Glutamatergic neuron (in vitro differentiated cells): ENCODE measurements around the gene RGPD4. TPM values are rescaled to one million over a fixed set of nuclear protein-coding genes. Genes with fewer than 3 reads are reported as not detected.
A peak's percentile ranks its signal among the peaks of the same experiment; 100 is the strongest.

Source experiments
- DNase-seq: peaks from one replicate; pipeline ENCODE4 v3.0.0; 2022
- H3K27ac Mint-ChIP-seq: one replicate; pipeline ENCODE4 v1.8.0; 2020; ENCODE audit warnings: mild to moderate bottlenecking, mixed read lengths, inconsistent platforms; ENCODE audit not compliant: unreplicated experiment
- H3K27me3 Mint-ChIP-seq: one replicate; pipeline ENCODE4 v1.8.0; 2020; ENCODE audit warnings: mild to moderate bottlenecking, moderate library complexity, mixed read lengths, inconsistent platforms; ENCODE audit not compliant: unreplicated experiment
- H3K36me3 Mint-ChIP-seq: one replicate; pipeline ENCODE4 v1.8.0; 2020; ENCODE audit warnings: mild to moderate bottlenecking, mixed read lengths, inconsistent platforms; ENCODE audit not compliant: unreplicated experiment
- H3K4me1 Mint-ChIP-seq: one replicate; pipeline ENCODE4 v1.8.0; 2020; ENCODE audit warnings: mild to moderate bottlenecking, low read depth, mixed read lengths, inconsistent platforms; ENCODE audit not compliant: unreplicated experiment
- H3K4me3 Mint-ChIP-seq: one replicate; pipeline ENCODE4 v1.8.0; 2020; ENCODE audit warnings: mild to moderate bottlenecking, mixed read lengths, inconsistent platforms; ENCODE audit not compliant: unreplicated experiment
- H3K9me3 Mint-ChIP-seq: one replicate; pipeline ENCODE4 v1.8.0; 2020; ENCODE audit warnings: mild to moderate bottlenecking, moderate library complexity, mixed read lengths, inconsistent platforms; ENCODE audit not compliant: unreplicated experiment
- CTCF ChIP-seq: fragments of 200-600 bp; sonication (generic); IDR thresholded peaks from one replicate; pipeline ENCODE4 v1.5.0; 2021; ENCODE audit not compliant: partially characterized antibody, unreplicated experiment
- total RNA-seq: library from RNA; stranded (reverse); fragmentation: NEBNext Ultra II Directional; extraction: Animal tissue kit (Norgen Biotek cat#: 25700); gene quantifications from one replicate; pipeline ENCODE4 v1.2.1, GENCODE V29; 2021; ENCODE audit not compliant: unreplicated experiment

RGPD4 gene
- total RNA-seq, 1 donor from 2014 or later, result 0.12 TPM

GRCh38 chr2:107927034-107927534 lies 100.4 kb downstream of the RGPD4 start:
- Mint-ChIP-seq H3K4me1 (peaks cover 4% of the 10 kb centered on the region), H3K27ac (no peak overlapping the region)

DNA sequence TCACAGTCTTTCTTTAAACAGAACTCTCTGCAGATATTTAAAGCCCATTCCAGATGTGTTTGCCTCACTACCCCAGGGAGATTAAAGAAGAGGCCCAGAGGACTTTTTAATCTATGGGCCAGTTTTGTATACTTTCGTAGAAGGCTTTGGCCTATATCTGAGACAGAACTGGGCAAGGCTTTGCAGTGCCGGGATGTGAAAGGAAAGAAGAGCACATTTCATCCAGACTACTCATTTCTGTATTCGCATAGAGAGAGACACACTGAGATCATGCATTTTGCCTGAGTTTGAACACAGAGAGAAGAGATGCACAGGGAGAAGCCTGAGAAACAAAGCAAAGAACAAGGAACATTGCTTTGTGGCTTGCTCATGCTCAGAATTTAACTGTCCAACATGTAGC lies 104.7 kb downstream of the RGPD4 start:
- no peaks in the 10 kb centered on the region for H3K27me3 Mint-ChIP-seq
- no peak overlapping the region for H3K4me3 Mint-ChIP-seq

More at GRCh38 chr2:107927034-107927534, 100.4 kb downstream of the RGPD4 start:
- TF ChIP-seq CTCF, result no peak
- DNase-seq, result no peak
- no peaks in the 10 kb centered on the region for H3K27me3 Mint-ChIP-seq
- H3K9me3 Mint-ChIP-seq, result no peaks in the 10 kb centered on the region
- H3K36me3 Mint-ChIP-seq, result no peaks in the 10 kb centered on the region
- H3K4me3 Mint-ChIP-seq, result no peak overlapping the region

DNA sequence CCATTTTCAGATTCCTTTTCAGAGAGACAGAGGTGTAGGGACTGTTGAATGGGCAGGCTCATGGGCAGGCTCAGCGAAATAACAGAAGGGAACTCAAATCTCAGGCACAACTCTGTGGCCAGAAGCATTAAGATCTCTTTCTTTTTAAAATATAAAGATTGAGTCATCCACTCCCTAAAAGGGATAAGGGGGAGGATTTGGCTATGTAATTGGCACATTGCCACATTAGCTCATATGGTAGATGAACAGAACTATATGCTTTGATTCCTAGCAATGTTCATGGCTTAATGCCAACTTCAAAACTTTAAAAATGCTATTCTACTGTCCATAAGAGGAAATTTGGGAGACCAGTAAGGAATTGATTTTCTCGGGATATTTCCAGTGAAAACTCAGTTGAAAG lies 105.8 kb downstream of the RGPD4 start:
- no peak for TF ChIP-seq CTCF
- no peak for DNase-seq
- H3K27me3 Mint-ChIP-seq, result no peaks in the 10 kb centered on the region
- no peak overlapping the region for H3K4me3 Mint-ChIP-seq
- no peaks in the 10 kb centered on the region for H3K4me1 Mint-ChIP-seq
- no peak overlapping the region for H3K27ac Mint-ChIP-seq
- H3K36me3 Mint-ChIP-seq, result no peaks in the 10 kb centered on the region
- H3K9me3 Mint-ChIP-seq, result peaks cover 4% of the 10 kb centered on the region

More for the DNA sequence above, 104.7 kb downstream of the RGPD4 start:
- Mint-ChIP-seq H3K4me1 (no peaks in the 10 kb centered on the region), H3K27ac (no peak overlapping the region), H3K36me3 (no peaks in the 10 kb centered on the region), H3K9me3 (peaks cover 4% of the 10 kb centered on the region)
- TF ChIP-seq CTCF, result no peak
- DNase-seq, result no peak

DNA sequence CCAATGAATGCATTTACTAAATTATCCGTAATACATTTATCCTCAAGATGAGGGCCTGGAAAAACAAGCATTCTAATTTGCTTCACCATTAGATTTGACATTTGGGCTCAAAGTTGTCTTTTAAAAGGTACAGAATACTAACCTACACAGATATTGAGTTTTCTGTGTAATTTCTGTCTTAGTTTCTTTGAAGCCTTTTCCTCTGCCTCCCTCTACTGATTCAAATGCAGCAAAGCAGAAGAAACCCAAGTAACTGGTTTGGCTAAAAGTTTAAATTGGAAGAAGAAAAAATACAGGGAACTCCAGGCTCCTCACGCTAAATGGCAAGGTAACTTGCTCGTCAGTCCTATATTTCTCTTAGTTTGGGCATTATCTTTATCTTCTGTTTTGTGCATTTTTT lies 106.3 kb downstream of the RGPD4 start:
- Mint-ChIP-seq H3K27me3 (no peaks in the 10 kb centered on the region), H3K27ac (no peak overlapping the region), H3K4me3 (no peak overlapping the region), H3K4me1 (no peaks in the 10 kb centered on the region), H3K36me3 (no peaks in the 10 kb centered on the region), H3K9me3 (peaks cover 4% of the 10 kb centered on the region)
- no peak for DNase-seq
- TF ChIP-seq CTCF, result no peak

DNA sequence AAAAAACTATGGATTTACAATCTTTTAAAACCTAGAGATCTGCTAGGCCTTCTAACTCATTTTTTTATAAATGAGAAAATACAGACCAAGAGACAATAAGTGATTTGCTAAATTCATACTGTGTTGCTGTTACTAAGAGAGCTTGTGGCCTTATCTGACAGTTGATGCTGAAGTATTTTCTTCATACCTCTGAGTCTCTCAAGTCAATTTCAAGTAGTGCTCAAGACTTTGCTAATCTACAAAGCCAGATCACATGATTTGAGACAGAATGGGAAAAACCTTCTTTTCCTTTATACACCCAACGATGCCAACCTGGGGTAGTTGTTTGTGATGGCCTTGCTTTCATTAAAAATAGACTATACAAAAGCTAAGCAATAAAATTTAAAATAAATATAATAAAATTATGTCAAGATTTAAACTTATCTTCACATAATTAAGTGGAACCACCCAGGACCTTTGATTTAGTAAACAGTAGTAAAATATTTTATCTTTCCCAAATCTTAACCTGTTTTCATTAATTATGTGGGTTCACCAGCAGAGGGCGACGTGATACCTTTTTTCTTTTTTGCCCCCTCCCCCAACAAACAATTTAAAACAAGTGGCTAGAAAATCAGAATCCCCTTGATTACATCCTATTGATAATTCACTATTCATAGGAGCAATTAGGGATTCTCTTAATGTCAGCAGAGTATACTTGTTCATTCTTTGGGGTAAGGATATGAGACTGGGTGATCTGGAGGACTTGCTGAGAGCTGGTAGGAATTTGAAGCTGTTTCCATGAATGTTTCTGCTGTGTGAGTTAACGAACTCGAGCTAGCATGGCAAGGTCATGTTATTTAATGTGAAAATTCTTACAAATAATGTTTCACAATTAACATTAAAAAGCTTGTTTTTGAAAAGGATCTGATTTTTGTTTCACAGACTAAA lies 110.0 kb downstream of the RGPD4 start:
- peaks cover 4% of the 10 kb centered on the region for H3K9me3 Mint-ChIP-seq
- peak; percentile 30 for DNase-seq
- H3K36me3 Mint-ChIP-seq, result no peaks in the 10 kb centered on the region
- no peaks in the 10 kb centered on the region for H3K27me3 Mint-ChIP-seq
- no peak overlapping the region for H3K27ac Mint-ChIP-seq
- TF ChIP-seq CTCF, result peak; percentile 96
- no peaks in the 10 kb centered on the region for H3K4me1 Mint-ChIP-seq
- H3K4me3 Mint-ChIP-seq, result no peak overlapping the region
